ENCODE measurements around the gene OMP.

OMP gene

DNA sequence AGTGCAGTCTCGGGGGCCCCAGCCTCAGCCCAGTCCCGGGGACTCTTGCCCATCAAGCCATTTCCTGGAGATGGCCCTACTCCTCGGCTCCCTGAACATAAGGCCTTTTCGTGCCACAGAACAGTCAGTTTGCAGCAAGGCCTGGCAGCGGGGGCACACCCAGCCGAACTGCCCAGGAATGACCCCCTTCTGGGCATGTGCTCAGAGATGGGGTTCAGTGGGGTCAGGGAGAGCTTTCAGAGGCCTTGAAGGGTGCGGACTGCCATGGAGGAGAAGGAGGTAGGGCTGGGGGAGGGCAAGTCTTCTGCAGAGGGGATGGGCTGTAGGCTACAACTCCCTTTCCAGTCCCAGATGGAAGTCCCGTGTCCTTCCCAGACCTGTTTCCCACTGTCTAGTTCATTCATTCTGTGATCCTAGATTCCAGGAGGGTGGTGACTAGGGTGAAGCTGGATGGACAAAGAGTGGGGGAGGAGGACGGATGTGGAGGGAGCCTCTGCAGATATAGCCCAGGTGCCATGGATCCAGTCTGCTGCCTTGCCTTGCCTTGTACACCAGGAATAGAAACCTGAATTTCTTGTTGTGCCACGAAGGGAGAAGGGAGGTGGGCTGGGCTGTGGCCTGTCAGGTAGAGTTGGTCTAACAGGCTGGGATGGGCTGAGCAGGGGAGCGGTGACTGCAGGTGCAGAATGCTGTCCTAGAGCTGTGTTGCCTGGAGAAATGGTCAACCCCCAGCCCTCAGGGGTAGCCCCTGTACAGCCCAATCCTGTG, 14.2 kb upstream of the OMP start (continued):
- TF ChIP-seq ZNF140 (tag by site-specific recombination; IDR thresholded peaks at IDR 0.05) (no peak), ZNF274 (IDR thresholded peaks at IDR 0.05; ENCODE audit: low read length) (no peak), ZNF274 (tag by site-specific recombination; IDR thresholded peaks at IDR 0.05; ENCODE audit: borderline replicate concordance) (no peak), ZNF133 (tag by site-specific recombination; IDR thresholded peaks at IDR 0.05) (no peak), ZIC2 (tag by site-specific recombination; IDR thresholded peaks at IDR 0.05) (no peak), ZNF223 (tag by site-specific recombination; IDR thresholded peaks at IDR 0.05) (no peak), SETDB1 (IDR thresholded peaks at IDR 0.05; ENCODE audit: insufficient read length, low read length) (no peak)

DNA sequence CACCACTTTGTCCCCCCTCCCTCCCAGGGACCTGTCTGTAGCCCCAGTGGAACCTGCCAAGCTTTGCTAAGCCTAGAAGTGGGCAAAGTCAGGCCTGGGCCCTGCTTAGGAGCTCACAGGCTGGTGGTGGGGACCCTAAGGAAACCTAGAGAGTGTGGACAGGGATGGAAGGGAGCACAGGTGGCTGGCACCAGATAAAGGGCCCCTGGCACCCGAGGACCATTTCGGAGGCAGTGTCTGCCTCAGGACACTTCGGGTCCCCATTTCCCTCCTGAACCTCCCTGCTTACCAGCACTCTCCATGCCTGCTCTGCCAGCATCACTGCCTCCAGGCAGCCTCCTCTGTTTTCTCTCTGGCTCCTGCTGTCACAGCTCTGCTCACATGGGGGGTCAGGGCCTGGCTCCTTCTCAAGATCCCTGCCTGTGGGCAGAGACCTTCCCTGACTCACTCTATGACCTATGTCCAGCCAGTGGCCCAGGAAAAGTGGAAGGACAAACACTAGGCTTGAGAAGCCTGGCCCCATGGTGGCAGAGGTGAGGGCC, 13.6 kb upstream of the OMP start:
- Histone ChIP-seq H3K4me3 (ENCODE audit: low read depth, low read length) (no peak overlapping the region), H3K9me3 (ENCODE audit: control insufficient read depth, insufficient read depth, low read depth, low read length) (no peaks in the 10 kb centered on the region), H3K27ac (ENCODE audit: extremely low read depth, low read depth, low read length) (no peak overlapping the region), H3K4me1 (ENCODE audit: control insufficient read depth, insufficient read depth, low read length) (no peaks in the 10 kb centered on the region), H3K36me3 (ENCODE audit: control insufficient read depth in 2 of 2, insufficient read depth in 1 of 2, low read length in 2 of 2) (no peaks in the 10 kb centered on the region)
- POLR2A ChIA-PET: no interaction called here
- TF ChIP-seq ZFHX2 (tag by site-specific recombination; conservative IDR thresholded peaks at IDR 0.05): no peak
- TF ChIP-seq, protein P1, sequence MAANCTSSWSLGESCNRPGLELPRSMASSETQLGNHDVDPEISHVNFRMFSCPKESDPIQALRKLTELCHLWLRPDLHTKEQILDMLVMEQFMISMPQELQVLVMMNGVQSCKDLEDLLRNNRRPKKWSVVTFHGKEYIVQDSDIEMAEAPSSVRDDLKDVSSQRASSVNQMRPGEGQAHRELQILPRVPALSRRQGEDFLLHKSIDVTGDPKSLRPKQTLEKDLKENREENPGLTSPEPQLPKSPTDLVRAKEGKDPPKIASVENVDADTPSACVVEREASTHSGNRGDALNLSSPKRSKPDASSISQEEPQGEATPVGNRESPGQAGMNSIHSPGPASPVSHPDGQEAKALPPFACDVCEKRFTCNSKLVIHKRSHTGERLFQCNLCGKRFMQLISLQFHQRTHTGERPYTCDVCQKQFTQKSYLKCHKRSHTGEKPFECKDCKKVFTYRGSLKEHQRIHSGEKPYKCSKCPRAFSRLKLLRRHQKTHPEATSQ (tag by site-specific recombination; IDR thresholded peaks at IDR 0.05): no peak
- TF ChIP-seq REPIN1 (tag by site-specific recombination; IDR thresholded peaks at IDR 0.05; ENCODE audit: low read depth): no peak
- no peak for TF ChIP-seq ZNF701 (tag by site-specific recombination; IDR thresholded peaks at IDR 0.05)
- TF ChIP-seq, protein P2, sequence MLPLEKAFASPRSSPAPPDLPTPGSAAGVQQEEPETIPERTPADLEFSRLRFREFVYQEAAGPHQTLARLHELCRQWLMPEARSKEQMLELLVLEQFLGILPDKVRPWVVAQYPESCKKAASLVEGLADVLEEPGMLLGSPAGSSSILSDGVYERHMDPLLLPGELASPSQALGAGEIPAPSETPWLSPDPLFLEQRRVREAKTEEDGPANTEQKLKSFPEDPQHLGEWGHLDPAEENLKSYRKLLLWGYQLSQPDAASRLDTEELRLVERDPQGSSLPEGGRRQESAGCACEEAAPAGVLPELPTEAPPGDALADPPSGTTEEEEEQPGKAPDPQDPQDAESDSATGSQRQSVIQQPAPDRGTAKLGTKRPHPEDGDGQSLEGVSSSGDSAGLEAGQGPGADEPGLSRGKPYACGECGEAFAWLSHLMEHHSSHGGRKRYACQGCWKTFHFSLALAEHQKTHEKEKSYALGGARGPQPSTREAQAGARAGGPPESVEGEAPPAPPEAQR (tag by site-specific recombination; IDR thresholded peaks at IDR 0.05): no peak
- TF ChIP-seq ZNF529 (tag by site-specific recombination; IDR thresholded peaks at IDR 0.05; ENCODE audit: insufficient replicate concordance): no peak
- TF ChIP-seq ZNF792 (tag by site-specific recombination; IDR thresholded peaks at IDR 0.05): no peak
- TF ChIP-seq ZNF37A (tag by site-specific recombination; IDR thresholded peaks at IDR 0.05): no peak
- TF ChIP-seq, protein P3, sequence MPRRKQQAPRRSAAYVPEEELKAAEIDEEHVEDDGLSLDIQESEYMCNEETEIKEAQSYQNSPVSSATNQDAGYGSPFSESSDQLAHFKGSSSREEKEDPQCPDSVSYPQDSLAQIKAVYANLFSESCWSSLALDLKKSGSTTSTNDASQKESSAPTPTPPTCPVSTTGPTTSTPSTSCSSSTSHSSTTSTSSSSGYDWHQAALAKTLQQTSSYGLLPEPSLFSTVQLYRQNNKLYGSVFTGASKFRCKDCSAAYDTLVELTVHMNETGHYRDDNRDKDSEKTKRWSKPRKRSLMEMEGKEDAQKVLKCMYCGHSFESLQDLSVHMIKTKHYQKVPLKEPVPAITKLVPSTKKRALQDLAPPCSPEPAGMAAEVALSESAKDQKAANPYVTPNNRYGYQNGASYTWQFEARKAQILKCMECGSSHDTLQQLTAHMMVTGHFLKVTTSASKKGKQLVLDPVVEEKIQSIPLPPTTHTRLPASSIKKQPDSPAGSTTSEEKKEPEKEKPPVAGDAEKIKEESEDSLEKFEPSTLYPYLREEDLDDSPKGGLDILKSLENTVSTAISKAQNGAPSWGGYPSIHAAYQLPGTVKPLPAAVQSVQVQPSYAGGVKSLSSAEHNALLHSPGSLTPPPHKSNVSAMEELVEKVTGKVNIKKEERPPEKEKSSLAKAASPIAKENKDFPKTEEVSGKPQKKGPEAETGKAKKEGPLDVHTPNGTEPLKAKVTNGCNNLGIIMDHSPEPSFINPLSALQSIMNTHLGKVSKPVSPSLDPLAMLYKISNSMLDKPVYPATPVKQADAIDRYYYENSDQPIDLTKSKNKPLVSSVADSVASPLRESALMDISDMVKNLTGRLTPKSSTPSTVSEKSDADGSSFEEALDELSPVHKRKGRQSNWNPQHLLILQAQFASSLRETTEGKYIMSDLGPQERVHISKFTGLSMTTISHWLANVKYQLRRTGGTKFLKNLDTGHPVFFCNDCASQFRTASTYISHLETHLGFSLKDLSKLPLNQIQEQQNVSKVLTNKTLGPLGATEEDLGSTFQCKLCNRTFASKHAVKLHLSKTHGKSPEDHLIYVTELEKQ (tag by site-specific recombination; IDR thresholded peaks at IDR 0.05; ENCODE audit: borderline replicate concordance): no peak
- CTCF ChIA-PET: interaction anchor here (0.5 to 4.1 kb wide), 6 partner anchors 9 to 169 kb away, joined by 3 to 41 read pairs (median 4); no protein-coding TSS in a partner anchor

DNA sequence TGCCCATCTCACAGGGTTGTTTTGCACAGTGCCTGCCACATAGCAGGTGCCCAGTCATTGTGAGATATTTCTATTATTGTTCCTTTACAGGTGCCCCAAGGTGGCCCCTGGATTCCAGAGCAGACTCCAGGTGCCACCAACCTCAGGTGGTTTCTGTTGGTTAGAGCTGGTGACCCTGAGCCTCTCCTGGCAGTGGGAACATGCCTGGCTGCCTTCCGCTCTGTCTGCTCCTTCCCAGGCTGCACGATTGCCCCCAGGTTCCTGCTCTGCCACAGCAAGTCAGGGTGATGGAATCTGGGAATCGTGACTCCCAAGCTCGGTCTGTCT, 12.6 kb upstream of the OMP start:
- no peaks in the 10 kb centered on the region for H3K36me3 ChIP-seq (ENCODE audit: control insufficient read depth in 2 of 2, insufficient read depth in 1 of 2, low read length in 2 of 2)
- CTCF ChIA-PET: interaction anchor here (0.6 to 4.1 kb wide), 17 partner anchors 10 to 794 kb away, joined by 3 to 61 read pairs (median 7); no protein-coding TSS in a partner anchor
- H3K4me3 ChIP-seq (ENCODE audit: low read depth, low read length): no peak overlapping the region
- no peaks in the 10 kb centered on the region for H3K4me1 ChIP-seq (ENCODE audit: control insufficient read depth, insufficient read depth, low read length)
- POLR2A ChIA-PET: no interaction called here
- TF ChIP-seq GLIS1 (tag by site-specific recombination; IDR thresholded peaks at IDR 0.05): no peak
- no peak for TF ChIP-seq ZNF335 (tag by site-specific recombination; conservative IDR thresholded peaks at IDR 0.05)
- TF ChIP-seq ZNF239 (tag by site-specific recombination; IDR thresholded peaks at IDR 0.05): no peak
- no peak for TF ChIP-seq ZNF776 (tag by site-specific recombination; IDR thresholded peaks at IDR 0.05; ENCODE audit: borderline replicate concordance)
- no peak for TF ChIP-seq ZNF341 (tag by site-specific recombination; IDR thresholded peaks at IDR 0.05; ENCODE audit: low read depth)
- no peak for TF ChIP-seq ZFP41 (tag by site-specific recombination; IDR thresholded peaks at IDR 0.05; ENCODE audit: borderline replicate concordance)
- H3K27ac ChIP-seq (ENCODE audit: extremely low read depth, low read depth, low read length): no peak overlapping the region
- no peaks in the 10 kb centered on the region for H3K9me3 ChIP-seq (ENCODE audit: control insufficient read depth, insufficient read depth, low read depth, low read length)
